ENCODE results near the gene EPHA6. TPM values are rescaled to one million over a fixed set of nuclear protein-coding genes. Genes with fewer than 3 reads are reported as not detected.

EPHA6 gene
- total and polyA plus RNA-seq, 9 of the 15 experiments (the other 6 are each of a cell fraction or from before 2014, with no cell fraction given), result not detected

DNA sequence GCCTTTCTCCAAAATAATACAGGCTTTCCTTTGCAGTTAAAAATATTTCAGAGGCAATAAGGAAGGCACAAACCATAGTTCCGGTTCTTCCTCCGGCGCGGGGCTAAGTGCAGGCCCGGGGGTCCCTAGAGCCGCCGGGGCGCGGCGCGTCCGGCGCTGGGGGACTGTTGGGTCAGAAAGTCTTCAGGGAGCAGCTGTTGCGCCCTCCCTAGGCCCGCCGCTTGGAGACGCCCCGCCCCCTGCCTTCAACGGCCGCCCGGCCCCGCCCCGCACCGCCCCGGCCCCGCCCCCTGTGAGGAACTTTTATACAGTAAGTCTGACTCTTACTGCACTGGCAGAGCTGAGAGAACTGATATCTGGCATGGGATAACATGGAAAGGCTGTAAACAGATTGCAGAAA lies 667.0 kb downstream of the EPHA6 start:
- Histone ChIP-seq H3K9ac (ENCODE audit: insufficient read depth in 1 of 2, low read depth in 2 of 2, low read length in 2 of 2) (no peak overlapping the region), H2AFZ (ENCODE audit: low read depth, low read length) (no peak overlapping the region), H3K4me2 (ENCODE audit: insufficient read depth, low read length) (no peak overlapping the region), H3K9me3 (replicated peaks; ENCODE audit: control insufficient read depth, insufficient read depth, low read depth, low read length) (no peaks in the 10 kb centered on the region), H3K4me1 (replicated peaks in 1 of 2; ENCODE audit: control insufficient read depth in 2 of 2, insufficient read depth in 2 of 2, low read length in 2 of 2) (no peaks in the 10 kb centered on the region), H3K27me3 (ENCODE audit: control insufficient read depth in 2 of 2, insufficient read depth in 2 of 2, low read length in 2 of 2) (no peaks in the 10 kb centered on the region), H3K79me2 (ENCODE audit: control insufficient read depth, insufficient read depth, low read length) (no peaks in the 10 kb centered on the region), H3K9me1 (ENCODE audit: control insufficient read depth, insufficient read depth, low read length) (no peaks in the 10 kb centered on the region), H3K36me3 (ENCODE audit: control insufficient read depth, insufficient read depth, low read length) (no peaks in the 10 kb centered on the region), H3K4me3 (no peak overlapping the region), H4K20me1 (replicated peaks; ENCODE audit: control insufficient read depth, insufficient read depth, low read length) (no peaks in the 10 kb centered on the region), H3K27ac (ENCODE audit: extremely low read depth, low read depth, low read length) (no peak overlapping the region)
- BruUV-seq (replicated peaks), result no TSS peak
- ChIA-PET POLR2A (no interaction called here), CTCF (ENCODE audit: low intra/inter-chr PET ratio) (no interaction called here)
- ATAC-seq (peak; percentile 77), DNase-seq (ENCODE audit: extremely low read depth in 1 of 4, low spot score in 3 of 4) (peak; percentile 0 to 12 (median 7)), FAIRE-seq (no peak)
- in situ Hi-C loops (cut with MboI) (no loop called here), intact Hi-C loops (cut with micrococcal nuclease) (no loop called here)
- TF ChIP-seq SREBF2 (CRISPR knock-in tag; IDR thresholded peaks at IDR 0.05), result no peak
- TF ChIP-seq, protein P1, sequence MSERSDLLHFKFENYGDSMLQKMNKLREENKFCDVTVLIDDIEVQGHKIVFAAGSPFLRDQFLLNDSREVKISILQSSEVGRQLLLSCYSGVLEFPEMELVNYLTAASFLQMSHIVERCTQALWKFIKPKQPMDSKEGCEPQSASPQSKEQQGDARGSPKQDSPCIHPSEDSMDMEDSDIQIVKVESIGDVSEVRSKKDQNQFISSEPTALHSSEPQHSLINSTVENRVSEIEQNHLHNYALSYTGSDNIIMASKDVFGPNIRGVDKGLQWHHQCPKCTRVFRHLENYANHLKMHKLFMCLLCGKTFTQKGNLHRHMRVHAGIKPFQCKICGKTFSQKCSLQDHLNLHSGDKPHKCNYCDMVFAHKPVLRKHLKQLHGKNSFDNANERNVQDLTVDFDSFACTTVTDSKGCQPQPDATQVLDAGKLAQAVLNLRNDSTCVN (CRISPR knock-in tag; IDR thresholded peaks at IDR 0.05), result no peak
- no peak for TF ChIP-seq MCM3 (IDR thresholded peaks at IDR 0.05)
- no peak for TF ChIP-seq ZNF586 (CRISPR knock-in tag; conservative IDR thresholded peaks at IDR 0.05)
- no peak for TF ChIP-seq ZNF277 (CRISPR knock-in tag; IDR thresholded peaks at IDR 0.05; ENCODE audit: borderline replicate concordance)
- TF ChIP-seq KLF13 (tag; IDR thresholded peaks at IDR 0.05; ENCODE audit: borderline replicate concordance, low read depth), result no peak
- no peak for TF ChIP-seq MECOM (CRISPR knock-in tag; IDR thresholded peaks at IDR 0.05)
- no CpG with 5 or more reads among the region's 26 CpGs for WGBS (ENCODE audit: insufficient coverage, low coverage, missing lambda C conversion rate)

Data from K562 (cell line).